SK-N-SH (cell line): ENCODE results near the gene KMT2A. TPM values are rescaled to one million over a fixed set of nuclear protein-coding genes. Genes with fewer than 3 reads are reported as not detected.
A peak's percentile ranks its signal among the peaks of the same experiment; 100 is the strongest.

Experiments
- CTCF ChIA-PET: fragments of 300-600, 350-600 bp; formaldehyde crosslinking; extraction: SDS; loops from one replicate; lab custom pipeline; 2021; lab: Yijun Ruan, JAX
- POLR2A ChIA-PET: fragments of 350-600 bp; sonication (Branson Sonifier 250); formaldehyde crosslinking; extraction: SDS; loops from one replicate; lab custom pipeline; 2020; ENCODE audit warnings: antibody characterized with exemption, inconsistent platforms; lab: Yijun Ruan, JAX
- DNase-seq: peaks from one replicate; pipeline ENCODE4 v3.0.0; 2012
- H2AFZ ChIP-seq: fragments of 200-600 bp; sonication (generic); 2 replicates; pipeline ENCODE4 v1.8.1; 2016; ENCODE audit warnings: antibody characterized with exemption, mild to moderate bottlenecking, low read depth
- H3F3A ChIP-seq: fragments of 200-600 bp; sonication (generic); replicated peaks from 2 replicates; pipeline ENCODE3; 2016; ENCODE audit warnings: antibody characterized with exemption, mild to moderate bottlenecking; ENCODE audit not compliant: insufficient read depth
- H3K27ac ChIP-seq, 2 experiments: fragments of 200-500 bp in 1 of 2; fragments of 200-600 bp in 1 of 2; sonication (Bioruptor generic) in 1 of 2; sonication (generic), shearing (Covaris generic) in 1 of 2; 2 replicates each; pipeline versions ENCODE4 v1.5.1 to v1.6.1; 2014 to 2016; ENCODE audit warnings: low read depth in 2 of 2, inconsistent platforms in 1 of 2, low read length in 1 of 2, mild to moderate bottlenecking in 1 of 2, mixed read lengths in 1 of 2
- H3K27me3 ChIP-seq: fragments of 200-600 bp; sonication (generic), shearing (Covaris generic); 2 replicates; pipeline ENCODE4 v1.6.1; 2016; ENCODE audit warnings: mixed run types; ENCODE audit not compliant: insufficient read depth
- H3K36me3 ChIP-seq, 2 experiments: fragments of 200-500 bp in 1 of 2; fragments of 200-600 bp in 1 of 2; sonication (Bioruptor generic) in 1 of 2; sonication (generic) in 1 of 2; replicated peaks in 1 of 2; 2 replicates each; pipeline versions ENCODE3 to v1.5.1; 2014 to 2016; ENCODE audit warnings: low read length in 1 of 2, mild to moderate bottlenecking in 1 of 2; ENCODE audit not compliant: insufficient read depth in 2 of 2, control insufficient read depth in 1 of 2
- H3K4me1 ChIP-seq, 2 experiments: fragments of 200-500 bp in 1 of 2; fragments of 200-600 bp in 1 of 2; sonication (Bioruptor generic) in 1 of 2; sonication (generic), shearing (Covaris generic) in 1 of 2; 2 replicates each; pipeline versions ENCODE4 v1.5.1 to v1.6.1; 2014 to 2016; ENCODE audit warnings: low read depth in 1 of 2, low read length in 1 of 2, mixed run types in 1 of 2; ENCODE audit not compliant: insufficient read depth in 2 of 2, control insufficient read depth in 1 of 2
- H3K4me2 ChIP-seq: fragments of 200-600 bp; sonication (generic), shearing (Covaris generic); 2 replicates; pipeline ENCODE4 v1.6.1; 2017; ENCODE audit warnings: mixed run types
- H3K4me3 ChIP-seq, 2 experiments: fragments of 200-500 bp in 1 of 2; fragments of 200-600 bp in 1 of 2; sonication (Bioruptor generic) in 1 of 2; sonication (generic), shearing (Covaris generic) in 1 of 2; 2 replicates each; pipeline versions ENCODE4 v1.5.1 to v1.8.1; 2014 to 2016; ENCODE audit warnings: low read depth in 2 of 2, inconsistent platforms in 1 of 2, low read length in 1 of 2, mild to moderate bottlenecking in 1 of 2, mixed read lengths in 1 of 2, moderate library complexity in 1 of 2
- H3K79me2 ChIP-seq: fragments of 200-600 bp; sonication (generic); 2 replicates; pipeline ENCODE4 v1.8.1; 2017; ENCODE audit warnings: mild to moderate bottlenecking; ENCODE audit not compliant: insufficient read depth
- H3K9ac ChIP-seq: fragments of 200-600 bp; sonication (generic); 2 replicates; pipeline ENCODE4 v1.6.1; 2017; ENCODE audit warnings: mixed run types
- H3K9me2 ChIP-seq: fragments of 200-600 bp; sonication (generic); 2 replicates; pipeline ENCODE4 v1.6.1; 2017; ENCODE audit warnings: mixed run types
- H3K9me3 ChIP-seq: fragments of 200-600 bp; sonication (generic); 2 replicates; pipeline ENCODE4 v1.6.1; 2017; ENCODE audit warnings: mixed run types, mild to moderate bottlenecking, moderate library complexity
- H4K20me1 ChIP-seq: fragments of 200-600 bp; sonication (generic); 2 replicates; pipeline ENCODE4 v1.6.1; 2017; ENCODE audit warnings: mild to moderate bottlenecking, mixed run types; ENCODE audit not compliant: insufficient read depth
- ELF1 ChIP-seq: IDR thresholded peaks from 2 replicates; pipeline ENCODE4 v1.4.0; 2012
- FOXJ3 ChIP-seq: sonication (generic); formaldehyde crosslinking; IDR thresholded peaks from 2 replicates; pipeline ENCODE4 v1.5.1; 2020; ENCODE audit warnings: mild to moderate bottlenecking, missing genetic modification reagents
- GABPA ChIP-seq: IDR thresholded peaks from 2 replicates; pipeline ENCODE4 v1.4.0; 2012; ENCODE audit warnings: low read depth, mild to moderate bottlenecking
- GATA2 ChIP-seq: sonication (generic); formaldehyde crosslinking; IDR thresholded peaks from 2 replicates; pipeline ENCODE4 v1.5.0; 2020; ENCODE audit warnings: mild to moderate bottlenecking, missing genetic modification reagents
- JUND ChIP-seq: IDR thresholded peaks from 2 replicates; pipeline ENCODE4 v1.4.0; 2012
- MAX ChIP-seq: IDR thresholded peaks from 2 replicates; pipeline ENCODE4 v1.4.0; 2012; ENCODE audit warnings: low read depth
- NRF1 ChIP-seq: IDR thresholded peaks from 2 replicates; pipeline ENCODE4 v1.6.1; 2012; ENCODE audit warnings: low read depth, mild to moderate bottlenecking, low read length
- REST ChIP-seq: IDR thresholded peaks from 2 replicates; pipeline ENCODE4 v1.6.1; 2012; ENCODE audit warnings: mild to moderate bottlenecking, low read depth, low read length, moderate library complexity
- RFX5 ChIP-seq: IDR thresholded peaks from 2 replicates; pipeline ENCODE4 v1.6.1; 2012; ENCODE audit warnings: mild to moderate bottlenecking, improper control_type of control experiment, low read length
- RXRA ChIP-seq: IDR thresholded peaks from 2 replicates; pipeline ENCODE4 v1.4.0; 2012; ENCODE audit warnings: low read depth, mild to moderate bottlenecking, borderline replicate concordance
- SMC3 ChIP-seq: IDR thresholded peaks from 2 replicates; pipeline ENCODE4 v1.6.1; 2012; ENCODE audit warnings: low read depth, low read length, improper control_type of control experiment
- TCF12 ChIP-seq: IDR thresholded peaks from 2 replicates; pipeline ENCODE4 v1.4.0; 2012
- TEAD4 ChIP-seq: IDR thresholded peaks from 2 replicates; pipeline ENCODE4 v1.4.0; 2012; ENCODE audit warnings: mild to moderate bottlenecking, borderline replicate concordance; ENCODE audit not compliant: insufficient read depth
- WGBS: methylation state at CpG from one replicate; pipeline ENCODE4 v1.1.6; 2017; ENCODE audit warnings: low lambda C conversion rate; 5-methylcytosine and 5-hydroxymethylcytosine counted together
- polyA plus RNA-seq, 3 experiments: library from polyadenylated mRNA; depleted of rRNA; stranded (reverse); fragments of >200 nt; gene quantifications; 2 replicates each; pipeline ENCODE4 v1.2.3, GENCODE V29; 2012
- TF ChIP-seq, protein P1 (sequence below): fragments of 150-350 bp; IDR thresholded peaks from 2 replicates; pipeline ENCODE4 v1.6.1; 2016; ENCODE audit warnings: mild to moderate bottlenecking, low read depth, low read length
- TF ChIP-seq, protein P2 (sequence below): fragments of 200-600 bp; sonication (generic); IDR thresholded peaks from 2 replicates; pipeline ENCODE4 v1.6.1; 2017; ENCODE audit warnings: antibody characterized with exemption, mild to moderate bottlenecking, moderate library complexity

KMT2A gene
- polyA plus RNA-seq, 1 of the 3 experiments (the other 2 are of a cell fraction) = 15.7 TPM

DNA sequence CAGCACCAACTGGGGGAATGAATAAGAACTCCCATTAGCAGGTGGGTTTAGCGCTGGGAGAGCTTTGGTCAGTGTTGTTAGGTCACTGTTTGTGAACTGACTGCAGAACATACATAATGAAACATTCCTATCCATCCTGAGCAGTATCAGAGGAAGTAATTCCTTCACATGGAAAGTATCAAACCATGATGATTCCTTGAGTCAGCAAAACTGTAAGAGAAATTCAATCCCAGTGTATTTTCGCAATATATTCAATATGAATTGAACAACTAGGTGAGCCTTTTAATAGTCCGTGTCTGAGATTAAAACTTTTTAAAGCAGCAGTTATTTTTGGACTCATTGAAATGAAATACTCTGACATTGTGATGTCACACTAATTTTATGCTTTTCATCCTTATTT is 48.1 kb downstream of the KMT2A start:
- Histone ChIP-seq H3K27ac (no peak overlapping the region), H3K79me2 (peaks cover 6% of the 10 kb centered on the region; the same call in 1 of the 2 replicates), H3K27me3 (no peaks in the 10 kb centered on the region), H3F3A (peaks cover 42% of the 10 kb centered on the region), H3K4me2 (no peak overlapping the region), H3K36me3 (peaks cover 64 to 78% of the 10 kb centered on the region in 2 experiments), H3K9ac (no peak overlapping the region)
- DNase-seq = no peak
- CTCF ChIA-PET = interaction anchor here (1.0 kb wide), 1 partner anchor 286 kb away, joined by 3 read pairs; no protein-coding TSS in a partner anchor
- POLR2A ChIA-PET = no interaction called here
- no peak for TF ChIP-seq RXRA
- no peak for TF ChIP-seq RFX5
- no peak for TF ChIP-seq GABPA
- TF ChIP-seq FOXJ3 (CRISPR knock-in tag) = no peak
- TF ChIP-seq SMC3 = no peak
- TF ChIP-seq, protein P1, sequence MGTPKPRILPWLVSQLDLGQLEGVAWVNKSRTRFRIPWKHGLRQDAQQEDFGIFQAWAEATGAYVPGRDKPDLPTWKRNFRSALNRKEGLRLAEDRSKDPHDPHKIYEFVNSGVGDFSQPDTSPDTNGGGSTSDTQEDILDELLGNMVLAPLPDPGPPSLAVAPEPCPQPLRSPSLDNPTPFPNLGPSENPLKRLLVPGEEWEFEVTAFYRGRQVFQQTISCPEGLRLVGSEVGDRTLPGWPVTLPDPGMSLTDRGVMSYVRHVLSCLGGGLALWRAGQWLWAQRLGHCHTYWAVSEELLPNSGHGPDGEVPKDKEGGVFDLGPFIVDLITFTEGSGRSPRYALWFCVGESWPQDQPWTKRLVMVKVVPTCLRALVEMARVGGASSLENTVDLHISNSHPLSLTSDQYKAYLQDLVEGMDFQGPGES = no peak
- TF ChIP-seq JUND = no peak
- no peak for TF ChIP-seq MAX
- no peak for TF ChIP-seq TCF12
- TF ChIP-seq REST = no peak
- TF ChIP-seq TEAD4 = no peak
- TF ChIP-seq, all 33 proteins: peak for 0
- 94% methylated on average over 3 of the region's 3 CpGs for WGBS
- Histone ChIP-seq H4K20me1 (no peaks in the 10 kb centered on the region), H3K4me1 (no peaks in the 10 kb centered on the region), H2AFZ (no peak overlapping the region), H3K4me3 (no peak overlapping the region), H3K9me2 (no peaks in the 10 kb centered on the region), H3K9me3 (no peaks in the 10 kb centered on the region)

DNA sequence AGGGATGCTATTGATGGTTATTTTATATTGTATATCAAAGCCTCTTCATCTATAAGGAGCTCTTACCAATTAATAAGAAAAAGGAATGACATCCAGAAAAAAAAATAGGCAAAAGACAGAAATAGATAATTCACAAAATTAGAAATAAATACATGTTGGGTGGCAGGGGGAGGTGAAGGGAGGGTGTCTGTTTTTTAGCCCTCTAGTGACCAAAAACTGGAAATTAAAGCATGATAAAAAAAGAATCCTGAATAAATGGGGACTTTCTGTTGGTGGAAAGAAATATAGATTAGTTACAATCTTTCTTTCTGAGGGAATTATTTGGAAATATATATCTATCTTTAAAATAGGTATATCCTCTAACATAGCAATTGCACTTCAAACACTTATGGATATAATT is 49.0 kb downstream of the KMT2A start:
- POLR2A ChIA-PET = no interaction called here
- TF ChIP-seq NRF1 (no peak), GATA2 (CRISPR knock-in tag) (no peak), ELF1 (no peak)
- TF ChIP-seq, protein P2, sequence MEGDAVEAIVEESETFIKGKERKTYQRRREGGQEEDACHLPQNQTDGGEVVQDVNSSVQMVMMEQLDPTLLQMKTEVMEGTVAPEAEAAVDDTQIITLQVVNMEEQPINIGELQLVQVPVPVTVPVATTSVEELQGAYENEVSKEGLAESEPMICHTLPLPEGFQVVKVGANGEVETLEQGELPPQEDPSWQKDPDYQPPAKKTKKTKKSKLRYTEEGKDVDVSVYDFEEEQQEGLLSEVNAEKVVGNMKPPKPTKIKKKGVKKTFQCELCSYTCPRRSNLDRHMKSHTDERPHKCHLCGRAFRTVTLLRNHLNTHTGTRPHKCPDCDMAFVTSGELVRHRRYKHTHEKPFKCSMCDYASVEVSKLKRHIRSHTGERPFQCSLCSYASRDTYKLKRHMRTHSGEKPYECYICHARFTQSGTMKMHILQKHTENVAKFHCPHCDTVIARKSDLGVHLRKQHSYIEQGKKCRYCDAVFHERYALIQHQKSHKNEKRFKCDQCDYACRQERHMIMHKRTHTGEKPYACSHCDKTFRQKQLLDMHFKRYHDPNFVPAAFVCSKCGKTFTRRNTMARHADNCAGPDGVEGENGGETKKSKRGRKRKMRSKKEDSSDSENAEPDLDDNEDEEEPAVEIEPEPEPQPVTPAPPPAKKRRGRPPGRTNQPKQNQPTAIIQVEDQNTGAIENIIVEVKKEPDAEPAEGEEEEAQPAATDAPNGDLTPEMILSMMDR = peak; percentile 50
- Histone ChIP-seq H3K9me3 (no peaks in the 10 kb centered on the region), H3K36me3 (peaks cover 64 to 79% of the 10 kb centered on the region in 2 experiments), H3K4me2 (no peak overlapping the region), H3F3A (peaks cover 42% of the 10 kb centered on the region), H3K4me3 (no peak overlapping the region), H2AFZ (no peak overlapping the region), H4K20me1 (no peaks in the 10 kb centered on the region), H3K27me3 (no peaks in the 10 kb centered on the region), H3K27ac (no peak overlapping the region), H3K9me2 (no peaks in the 10 kb centered on the region), H3K9ac (no peak overlapping the region), H3K79me2 (no peaks in the 10 kb centered on the region), H3K4me1 (no peaks in the 10 kb centered on the region)
- peak; percentile 34 for DNase-seq
- CTCF ChIA-PET = interaction anchor here (0.9 to 1.3 kb wide), 6 partner anchors 11 to 287 kb away, joined by 3 to 4 read pairs (median 3); no protein-coding TSS in a partner anchor
